SIG-M5 treated with dmso at 0.1 percent for 504 hours (cell line): ENCODE results near the gene SLC38A11.
"Not testable (repeated sequence)": the region's sequence is repeated elsewhere in the genome, so short reads cannot be mapped to it uniquely, and the experiment has no call there.

Experiments used
- DNase-seq: peaks from one replicate; lab custom pipeline; 2025; ENCODE audit not compliant: unreplicated experiment; lab: John Stamatoyannopoulos, UW

The SLC38A11 gene, protein sequence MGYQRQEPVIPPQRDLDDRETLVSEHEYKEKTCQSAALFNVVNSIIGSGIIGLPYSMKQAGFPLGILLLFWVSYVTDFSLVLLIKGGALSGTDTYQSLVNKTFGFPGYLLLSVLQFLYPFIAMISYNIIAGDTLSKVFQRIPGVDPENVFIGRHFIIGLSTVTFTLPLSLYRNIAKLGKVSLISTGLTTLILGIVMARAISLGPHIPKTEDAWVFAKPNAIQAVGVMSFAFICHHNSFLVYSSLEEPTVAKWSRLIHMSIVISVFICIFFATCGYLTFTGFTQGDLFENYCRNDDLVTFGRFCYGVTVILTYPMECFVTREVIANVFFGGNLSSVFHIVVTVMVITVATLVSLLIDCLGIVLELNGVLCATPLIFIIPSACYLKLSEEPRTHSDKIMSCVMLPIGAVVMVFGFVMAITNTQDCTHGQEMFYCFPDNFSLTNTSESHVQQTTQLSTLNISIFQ

DNA sequence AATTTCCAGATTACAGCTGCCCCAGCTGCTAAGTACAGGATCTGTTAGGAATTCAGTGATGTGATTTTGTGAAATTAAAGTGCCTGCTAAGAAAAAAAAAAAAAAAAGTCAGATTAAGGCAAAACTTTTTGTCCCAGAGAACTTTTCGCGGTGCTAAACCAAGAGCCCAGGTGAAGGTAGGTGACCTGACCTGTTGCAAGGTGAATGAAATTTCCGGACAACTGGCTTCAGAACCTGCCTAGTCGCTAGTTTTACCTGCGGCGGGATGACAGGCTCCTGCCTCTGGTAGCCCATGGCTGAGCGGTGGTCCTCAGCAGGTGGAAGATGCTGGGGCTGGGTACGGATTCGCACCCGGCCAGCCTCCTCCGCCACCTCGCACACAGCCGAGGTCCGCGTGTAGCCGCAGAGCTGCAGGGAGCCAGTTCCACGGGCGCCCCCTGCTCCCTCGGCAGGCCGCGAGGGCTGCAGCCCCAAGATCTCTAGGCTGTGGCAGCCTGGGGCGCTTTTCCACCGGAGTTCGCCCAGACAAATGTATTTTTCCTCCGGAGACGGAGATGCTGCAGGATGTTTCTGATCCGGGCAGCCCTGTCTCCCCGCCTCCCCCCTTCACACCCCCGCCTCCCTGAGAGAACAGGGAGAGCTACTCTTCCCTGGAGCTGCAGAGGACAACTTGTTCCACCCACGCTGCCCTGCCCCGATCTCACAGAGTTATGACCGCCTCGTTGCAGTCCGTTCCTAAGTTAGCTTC lies at the start of gene SLC38A11:
SLC38A11 (minus strand) TSS at position 572 of the 748 bp plus-strand sequence; CDS start at position 294, 278 bp downstream.
- no peak for DNase-seq

DNA sequence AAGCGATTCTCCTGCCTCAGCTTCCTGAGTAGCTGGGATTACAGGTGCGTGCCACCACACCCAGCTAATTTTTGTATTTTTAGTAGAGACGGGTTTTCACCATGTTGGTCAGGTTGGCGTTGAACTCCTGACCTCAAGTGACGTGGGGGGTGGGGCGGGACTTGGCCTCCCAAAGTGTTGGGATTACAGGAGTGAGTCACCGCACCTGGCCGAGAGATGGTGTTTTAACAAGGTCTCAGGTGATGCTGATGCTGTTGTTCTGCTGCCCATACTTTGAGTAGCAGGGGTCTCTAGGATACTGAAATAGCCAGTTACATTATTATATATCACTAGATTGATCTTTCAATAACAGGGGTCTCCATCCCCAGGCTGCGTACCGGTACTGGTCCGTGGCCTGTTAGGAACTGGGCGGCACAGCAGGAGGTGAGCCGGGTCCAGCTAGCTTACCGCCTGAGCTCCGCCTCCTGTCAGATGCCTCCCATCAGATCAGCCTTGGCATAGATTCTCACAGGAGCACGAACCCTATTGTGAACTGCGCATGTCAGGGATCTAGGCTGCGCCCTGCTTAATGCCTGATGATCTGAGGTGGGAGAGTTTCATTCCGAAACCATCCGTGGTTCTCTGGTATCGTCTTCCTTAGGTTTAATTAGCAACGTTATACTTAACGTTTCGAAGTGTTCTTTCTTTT lies 48.3 kb upstream of the SLC38A11 start:
- no peak for DNase-seq

DNA sequence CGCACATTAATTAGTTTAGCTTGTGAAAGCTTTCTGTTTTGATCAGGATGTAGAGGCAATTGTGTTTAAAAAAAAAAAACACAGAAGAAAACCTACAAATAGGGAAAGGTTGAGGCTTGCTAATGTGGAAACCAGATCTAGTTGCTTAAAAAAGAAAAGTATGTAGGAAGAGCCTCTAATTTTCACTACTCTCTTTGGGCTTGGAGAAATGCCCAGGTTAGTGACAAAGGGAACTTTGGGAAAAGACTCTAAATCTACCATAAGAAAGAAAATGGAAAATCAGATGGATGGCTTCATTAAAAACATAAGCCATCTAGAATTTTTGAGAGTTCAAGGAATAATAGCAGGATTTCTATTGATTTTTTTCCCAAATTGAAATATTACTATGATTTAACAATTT lies 47.3 kb upstream of the SLC38A11 start:
- no peak for DNase-seq

DNA sequence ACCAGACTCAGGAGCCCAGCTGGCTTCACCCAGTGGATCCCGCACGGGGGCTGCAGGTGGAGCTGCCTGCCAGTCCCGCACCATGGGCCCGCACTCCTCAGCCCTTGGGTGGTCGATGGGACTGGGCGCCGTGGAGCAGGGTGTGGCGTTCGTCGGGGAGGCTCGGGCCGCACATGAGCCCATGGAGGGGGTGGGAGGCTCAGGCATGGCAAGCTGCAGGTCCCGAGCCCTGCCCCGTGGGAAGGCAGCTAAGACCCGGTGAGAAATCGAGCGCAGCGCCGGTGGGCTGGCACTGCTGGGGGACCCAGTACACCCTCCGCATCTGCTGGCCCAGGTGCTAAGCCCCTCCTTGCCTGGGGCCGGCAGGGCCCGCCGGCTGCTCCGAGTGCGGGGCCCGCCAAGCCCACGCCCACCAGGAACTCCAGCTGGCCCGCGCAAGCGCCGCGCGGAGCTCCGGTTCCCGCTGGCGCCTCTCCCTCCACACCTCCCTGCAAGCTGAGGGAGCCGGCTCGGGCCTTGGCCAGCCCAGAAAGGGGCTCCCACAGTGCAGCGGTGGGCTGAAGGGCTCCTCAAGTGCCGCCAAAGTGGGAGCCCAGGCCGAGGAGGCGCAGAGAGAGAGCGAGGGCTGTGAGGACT lies 39.5 kb upstream of the SLC38A11 start:
- DNase-seq, result not testable (repeated sequence)

DNA sequence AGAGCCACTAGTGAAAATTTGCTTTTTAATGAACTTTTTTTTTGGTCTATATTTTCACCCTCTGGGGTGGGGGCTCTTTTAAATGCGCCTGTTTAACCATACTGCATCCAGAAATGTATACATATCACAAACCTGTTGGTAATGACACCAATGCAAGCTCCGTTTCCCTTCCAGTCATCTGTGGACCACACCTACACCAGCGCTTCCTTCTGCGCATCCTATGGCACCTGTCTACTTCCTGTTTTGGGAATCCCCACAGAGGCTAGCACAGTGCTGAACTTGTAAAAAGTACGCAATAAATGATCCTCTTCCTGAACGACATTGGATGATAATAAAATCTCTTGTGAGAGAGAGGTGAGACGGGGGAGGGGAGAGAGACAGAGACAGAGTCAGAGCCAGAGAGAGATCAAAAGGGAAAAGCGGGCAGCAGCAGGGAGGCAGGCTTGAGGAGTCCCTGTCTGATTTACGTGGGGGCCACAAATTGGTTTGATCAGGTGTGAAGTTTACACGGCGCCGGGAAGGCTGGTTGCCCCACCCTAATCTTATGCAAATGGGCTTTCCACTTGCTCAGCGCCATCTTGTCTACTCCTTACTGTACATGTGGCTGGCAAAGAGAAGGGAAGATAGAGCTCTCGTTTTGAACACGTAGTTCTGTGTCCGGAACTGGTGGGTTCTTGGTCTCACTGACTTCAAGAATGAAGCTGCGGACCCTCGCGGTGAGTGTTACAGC lies 38.1 kb upstream of the SLC38A11 start:
- no peak for DNase-seq

DNA sequence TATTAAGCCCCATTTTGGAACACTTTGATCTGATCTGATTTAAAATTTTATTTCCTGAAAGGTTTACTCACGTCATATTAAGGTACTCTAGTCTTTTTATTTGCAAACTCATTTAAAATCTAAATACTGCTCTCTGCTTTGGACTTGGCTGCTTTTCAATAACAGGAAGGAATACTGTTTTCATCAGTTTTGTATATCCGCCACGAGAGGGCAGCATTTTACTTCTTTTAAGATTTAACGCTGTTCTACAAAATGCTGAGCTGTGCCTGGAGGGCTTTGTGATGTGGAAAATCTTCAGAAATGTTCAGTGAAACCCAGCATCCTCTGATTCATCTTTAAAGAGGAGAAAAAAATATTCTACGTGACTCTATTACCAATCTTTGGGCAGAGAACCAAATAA lies 37.5 kb upstream of the SLC38A11 start:
- DNase-seq, result peak; percentile 67

DNA sequence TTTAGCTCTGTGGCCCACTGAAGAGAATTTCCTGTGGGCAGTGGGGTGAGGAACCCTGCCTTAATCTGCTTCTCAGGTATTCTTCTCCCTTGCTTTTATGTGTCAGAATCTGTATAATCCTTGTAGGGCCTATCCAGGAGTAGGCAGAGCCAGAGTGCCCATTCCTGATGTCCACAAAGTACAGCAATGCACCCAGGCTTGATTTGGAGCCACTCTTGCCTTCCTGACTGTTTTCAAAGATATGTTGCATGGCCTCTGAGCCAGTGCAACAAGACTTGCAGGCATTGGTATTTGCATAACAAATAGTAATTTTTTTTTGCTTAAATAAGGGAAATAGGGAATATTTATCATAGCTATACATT lies 36.7 kb upstream of the SLC38A11 start:
- not testable (repeated sequence) for DNase-seq

DNA sequence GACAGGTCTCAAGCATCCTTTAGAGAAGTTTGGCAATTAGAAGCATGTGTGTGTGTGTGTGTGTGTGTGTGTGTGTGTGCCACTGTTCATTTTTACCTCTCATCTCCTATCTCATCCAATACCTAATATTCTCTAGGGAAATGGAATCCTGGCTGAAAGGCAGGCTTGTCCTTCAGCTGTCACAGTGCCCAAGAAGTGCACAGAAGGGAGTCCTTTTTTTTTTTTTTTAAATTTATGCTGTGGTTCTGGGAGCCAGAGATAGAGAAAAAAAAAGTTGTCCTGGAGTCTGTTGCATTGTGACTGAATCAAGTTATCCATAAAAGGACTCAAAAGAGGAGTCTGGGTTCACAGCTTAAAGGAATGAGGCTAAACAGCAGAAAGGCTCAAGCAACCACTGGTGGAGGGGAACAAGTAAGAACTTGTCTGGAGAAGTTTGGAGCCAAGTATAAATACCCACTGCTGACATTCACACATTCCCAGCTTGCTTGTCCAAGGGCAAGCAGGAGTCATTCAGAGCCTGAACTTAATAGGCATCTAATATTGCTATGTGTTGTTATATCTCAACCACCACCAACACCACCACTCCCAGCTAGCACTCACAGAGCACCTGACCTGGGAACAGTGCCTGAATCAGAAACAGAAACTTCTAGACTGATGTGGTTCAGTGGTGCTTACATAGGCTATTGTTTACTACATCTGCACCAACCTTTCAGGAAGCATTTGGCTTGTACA lies 36.2 kb upstream of the SLC38A11 start:
- not testable (repeated sequence) for DNase-seq

DNA sequence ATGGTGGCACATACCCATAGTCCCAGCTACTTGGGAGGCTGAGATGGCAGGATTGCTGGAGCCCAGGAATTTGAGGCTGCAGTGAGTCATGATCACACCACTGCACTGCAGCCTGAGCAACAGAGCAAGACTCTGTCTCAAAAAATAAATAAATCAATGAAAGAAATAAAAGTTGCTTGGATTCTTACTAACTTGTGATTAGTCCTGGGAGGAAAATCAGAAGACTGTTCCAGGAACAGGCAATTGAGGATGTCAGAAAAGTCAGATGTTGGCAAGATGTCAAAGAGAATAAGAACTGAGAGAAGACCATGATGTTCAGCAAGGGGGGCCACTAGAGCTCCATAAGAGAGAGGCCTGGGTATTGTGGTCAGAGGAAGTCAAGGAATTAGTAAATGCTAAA lies 35.6 kb upstream of the SLC38A11 start:
- DNase-seq, result not testable (repeated sequence)

DNA sequence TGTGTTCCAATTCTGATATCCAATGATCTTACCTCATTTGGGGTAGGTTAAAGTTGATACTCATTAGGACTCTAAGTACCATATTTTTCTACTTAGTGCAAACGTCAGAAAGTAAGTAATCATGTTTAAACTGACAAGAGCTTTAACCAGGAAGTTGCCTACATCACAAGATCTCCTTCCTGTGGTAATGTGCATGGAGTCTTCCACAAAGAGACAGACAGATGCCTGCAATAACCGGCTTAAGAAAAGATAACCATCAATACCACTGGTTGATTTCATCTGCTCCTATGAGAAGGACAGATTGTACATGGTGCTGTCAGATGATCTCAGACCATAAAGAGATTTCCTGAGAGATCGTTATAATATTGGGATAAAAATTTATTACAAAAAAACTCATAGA lies 33.5 kb upstream of the SLC38A11 start:
- not testable (repeated sequence) for DNase-seq

DNA sequence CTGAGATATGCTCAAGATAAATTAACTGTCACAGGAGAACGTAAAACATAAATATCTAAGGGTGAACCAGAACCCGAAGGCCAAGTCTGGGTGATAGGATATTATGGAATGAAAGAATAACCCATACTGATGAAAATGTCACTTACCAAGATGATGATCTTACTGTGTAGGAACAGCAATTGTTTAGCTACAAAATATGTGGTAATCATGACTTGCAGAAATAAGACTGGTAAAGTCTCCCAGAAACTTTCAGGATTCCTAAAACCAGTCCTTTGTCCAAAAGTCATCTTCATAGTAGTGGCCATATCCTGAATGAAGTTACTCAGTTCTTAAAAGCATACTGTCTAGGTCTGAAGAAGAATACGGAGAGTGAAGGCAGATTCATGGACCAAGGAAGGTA lies 30.7 kb upstream of the SLC38A11 start:
- not testable (repeated sequence) for DNase-seq

DNA sequence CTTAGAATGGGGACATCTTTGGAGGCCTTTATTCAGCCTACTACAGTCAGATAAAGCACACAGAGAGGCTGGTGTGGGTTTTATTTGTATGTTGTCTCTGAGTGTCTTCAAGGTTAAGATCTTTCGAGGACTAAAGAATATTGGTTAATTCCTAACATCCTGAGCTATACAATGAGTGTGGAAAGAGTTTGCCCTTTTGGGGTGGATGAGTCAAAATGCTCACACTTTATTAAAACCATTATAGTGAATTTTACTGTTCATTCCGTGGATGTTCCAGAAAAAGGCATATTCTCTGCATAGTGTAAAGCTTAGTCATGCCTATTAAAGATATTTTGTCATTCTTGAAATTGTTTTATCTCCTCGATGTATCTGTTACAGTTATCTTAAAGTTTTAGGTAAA lies 29.1 kb upstream of the SLC38A11 start:
- DNase-seq, result no peak

DNA sequence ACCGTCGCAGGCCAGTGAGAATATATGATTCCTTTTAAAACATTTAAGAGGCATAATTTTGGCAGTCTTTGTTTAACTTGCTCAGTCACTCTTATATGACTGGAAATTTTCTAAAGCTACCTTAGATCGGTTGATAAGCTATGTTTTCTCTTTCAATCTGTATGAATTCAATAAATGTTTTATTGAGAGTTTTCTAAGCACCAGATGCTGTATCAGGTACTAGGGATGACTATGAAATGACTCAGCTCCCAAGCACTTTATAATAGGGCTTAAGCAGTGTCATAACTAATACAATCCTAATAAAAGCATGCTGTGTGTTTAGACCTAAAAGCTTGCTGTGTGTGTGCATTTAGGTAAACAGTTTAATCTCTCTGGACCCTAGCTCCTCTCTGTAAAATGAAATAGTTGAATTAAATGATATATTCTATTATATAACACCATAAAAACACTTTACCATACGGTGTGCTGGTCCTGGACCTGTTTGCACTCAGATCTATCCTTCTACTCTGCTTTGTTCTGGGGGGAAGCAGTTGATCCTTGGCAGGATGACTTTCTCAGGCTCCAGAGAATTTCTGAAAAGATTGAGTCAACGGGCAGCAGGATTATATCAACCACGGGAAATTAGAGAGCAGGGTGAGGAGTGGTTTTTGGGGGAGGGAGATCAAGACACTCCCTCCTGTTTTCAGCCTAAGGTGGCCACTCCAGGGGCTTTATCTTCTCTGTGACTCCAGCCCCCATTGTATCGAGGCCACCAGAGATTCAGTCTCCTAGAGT lies 26.1 kb upstream of the SLC38A11 start:
- no peak for DNase-seq

DNA sequence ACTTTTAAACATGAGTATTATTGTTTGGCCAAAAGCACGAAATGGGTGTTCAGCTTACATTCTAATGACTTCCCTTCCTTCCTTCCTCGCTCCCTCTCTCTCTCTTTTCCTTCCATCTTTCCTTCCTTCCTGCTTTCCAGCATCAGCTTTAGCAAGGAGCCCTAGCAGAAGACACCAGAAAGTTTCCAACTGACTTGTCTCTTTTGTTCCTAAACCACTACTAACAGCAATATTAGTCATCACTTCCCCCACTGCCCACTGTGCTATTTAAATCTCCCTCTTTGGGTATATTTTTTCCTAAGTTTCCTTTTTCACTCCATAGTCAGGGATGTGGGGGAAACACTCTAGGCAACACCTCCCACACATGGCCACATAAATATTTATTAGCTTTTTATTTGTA lies 25.4 kb upstream of the SLC38A11 start:
- not testable (repeated sequence) for DNase-seq

DNA sequence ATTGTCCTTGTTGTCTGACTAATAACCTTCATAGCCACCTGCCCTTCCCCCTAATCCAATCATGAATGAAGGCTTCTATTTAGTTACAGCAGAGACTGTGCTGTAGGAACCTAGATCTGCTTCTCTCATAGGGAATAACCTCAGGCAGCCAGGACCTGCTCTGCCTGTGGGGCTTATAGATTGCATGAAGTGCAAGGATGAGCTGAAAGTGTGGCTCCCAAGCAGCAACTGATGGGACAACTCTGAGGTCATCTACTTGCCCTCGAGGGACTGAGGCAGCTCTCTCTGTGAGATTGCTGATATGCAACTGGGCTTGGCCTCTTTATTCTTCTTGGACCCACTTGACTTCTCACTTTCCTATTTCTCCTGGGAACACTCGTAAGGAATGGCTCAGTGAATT lies 23.8 kb upstream of the SLC38A11 start:
- DNase-seq, result no peak

DNA sequence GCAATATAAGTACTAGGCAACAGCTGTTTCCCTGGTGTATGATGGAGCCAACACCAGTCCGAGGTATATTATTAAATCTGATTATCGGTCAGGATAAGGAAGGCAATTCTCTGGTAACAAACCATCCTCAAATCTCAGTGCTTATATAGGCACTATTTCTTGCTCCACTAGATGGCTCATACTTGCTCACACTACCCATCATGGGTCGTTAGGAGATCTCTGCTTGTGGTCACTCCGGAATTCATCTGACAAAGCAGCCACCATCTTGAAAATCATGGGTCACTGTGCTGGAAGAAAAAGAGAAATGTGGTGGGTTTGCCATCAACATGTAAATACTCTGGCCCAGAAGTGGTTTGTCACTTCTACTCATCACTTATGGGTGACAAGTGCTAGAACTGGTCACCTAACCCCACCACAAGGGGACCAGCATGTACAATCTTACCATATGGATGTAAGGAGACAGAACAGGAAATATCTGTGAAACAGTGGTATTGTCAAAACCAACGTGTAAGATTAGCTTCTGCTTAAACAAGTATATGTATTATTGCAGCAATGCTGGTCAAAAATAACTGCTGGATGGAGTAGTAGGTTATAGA lies 21.6 kb upstream of the SLC38A11 start:
- DNase-seq, result not testable (repeated sequence)

DNA sequence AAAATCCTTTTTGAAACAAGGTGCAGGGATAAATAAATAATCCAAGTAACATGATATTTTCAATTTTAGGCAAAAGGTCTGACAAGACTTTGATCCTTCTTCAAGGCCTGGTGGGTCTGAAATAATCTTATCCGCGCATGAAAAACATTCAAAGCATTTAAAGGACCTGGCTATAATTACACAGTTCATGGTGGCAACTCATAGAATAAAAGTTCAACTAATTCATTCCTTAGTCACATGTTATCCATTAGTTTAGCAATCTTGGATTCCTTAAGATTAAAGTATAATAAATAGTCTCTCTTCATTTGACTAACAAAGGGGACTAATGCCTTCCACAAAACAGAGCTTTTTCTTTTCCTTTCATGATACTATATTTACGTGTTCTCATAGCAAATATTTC lies 21.0 kb upstream of the SLC38A11 start:
- DNase-seq, result no peak

DNA sequence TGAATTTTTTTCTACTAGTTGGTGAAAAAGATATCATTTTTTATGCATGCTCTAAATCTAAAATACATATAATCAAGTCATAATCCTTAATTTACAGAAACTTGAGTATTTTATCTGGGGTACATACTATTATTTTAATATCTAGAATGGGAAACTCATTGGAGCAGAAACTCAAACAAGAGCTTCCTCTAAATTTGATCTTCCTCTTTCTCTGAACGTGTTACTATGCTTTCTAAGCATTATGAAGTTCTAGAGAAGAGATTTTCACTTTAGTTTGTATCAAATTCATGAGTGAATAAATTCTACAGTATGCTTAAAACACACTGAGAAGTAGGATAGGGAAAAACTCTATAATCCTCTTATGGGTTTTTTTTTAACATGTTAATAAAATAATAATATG lies 20.6 kb upstream of the SLC38A11 start:
- DNase-seq, result no peak

DNA sequence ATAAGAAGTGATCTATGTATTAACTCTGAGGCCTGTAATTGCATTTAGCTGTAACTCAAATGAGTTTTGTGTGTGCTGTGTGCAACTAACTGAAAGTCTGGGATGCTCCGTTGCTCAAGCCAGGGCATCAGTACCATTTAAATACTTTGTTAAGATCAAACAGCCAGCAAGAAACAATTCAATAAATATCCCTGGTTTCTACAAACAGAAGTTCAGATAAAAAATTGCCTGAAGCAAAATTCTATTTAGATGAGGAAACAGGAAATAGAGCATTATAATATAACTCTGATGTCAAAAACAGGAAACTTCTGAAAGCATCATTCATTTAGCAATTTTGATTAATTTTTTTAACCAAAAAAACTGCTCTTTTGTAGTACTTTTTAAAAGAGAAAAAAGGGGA lies 18.9 kb upstream of the SLC38A11 start:
- DNase-seq, result no peak
